GM20000 (cell line): ENCODE results near the gene KLHL29.
"Not testable (repeated sequence)": the region's sequence is repeated elsewhere in the genome, so short reads cannot be mapped to it uniquely, and the experiment has no call there.

Source experiments
- DNase-seq: peaks from one replicate; pipeline ENCODE4 v3.0.0; 2012; ENCODE audit warnings: low spot score
- TF ChIP-seq, protein P1 (sequence below): IDR thresholded peaks from 2 replicates; pipeline ENCODE4 v1.5.1; 2012; ENCODE audit warnings: mild to moderate bottlenecking, control low read depth; ENCODE audit errors: extremely low read depth, missing control alignments

KLHL29 gene

GRCh38 chr2:23713351-23713750 is 328.4 kb downstream of the KLHL29 start:
- DNase-seq: no peak
- TF ChIP-seq, protein P1, sequence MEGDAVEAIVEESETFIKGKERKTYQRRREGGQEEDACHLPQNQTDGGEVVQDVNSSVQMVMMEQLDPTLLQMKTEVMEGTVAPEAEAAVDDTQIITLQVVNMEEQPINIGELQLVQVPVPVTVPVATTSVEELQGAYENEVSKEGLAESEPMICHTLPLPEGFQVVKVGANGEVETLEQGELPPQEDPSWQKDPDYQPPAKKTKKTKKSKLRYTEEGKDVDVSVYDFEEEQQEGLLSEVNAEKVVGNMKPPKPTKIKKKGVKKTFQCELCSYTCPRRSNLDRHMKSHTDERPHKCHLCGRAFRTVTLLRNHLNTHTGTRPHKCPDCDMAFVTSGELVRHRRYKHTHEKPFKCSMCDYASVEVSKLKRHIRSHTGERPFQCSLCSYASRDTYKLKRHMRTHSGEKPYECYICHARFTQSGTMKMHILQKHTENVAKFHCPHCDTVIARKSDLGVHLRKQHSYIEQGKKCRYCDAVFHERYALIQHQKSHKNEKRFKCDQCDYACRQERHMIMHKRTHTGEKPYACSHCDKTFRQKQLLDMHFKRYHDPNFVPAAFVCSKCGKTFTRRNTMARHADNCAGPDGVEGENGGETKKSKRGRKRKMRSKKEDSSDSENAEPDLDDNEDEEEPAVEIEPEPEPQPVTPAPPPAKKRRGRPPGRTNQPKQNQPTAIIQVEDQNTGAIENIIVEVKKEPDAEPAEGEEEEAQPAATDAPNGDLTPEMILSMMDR: no peak

- TF ChIP-seq, protein P1: no peak
- no peak for DNase-seq
Measured at GRCh38 chr2:23718931-23719700, 334.1 kb downstream of the KLHL29 start.

DNA sequence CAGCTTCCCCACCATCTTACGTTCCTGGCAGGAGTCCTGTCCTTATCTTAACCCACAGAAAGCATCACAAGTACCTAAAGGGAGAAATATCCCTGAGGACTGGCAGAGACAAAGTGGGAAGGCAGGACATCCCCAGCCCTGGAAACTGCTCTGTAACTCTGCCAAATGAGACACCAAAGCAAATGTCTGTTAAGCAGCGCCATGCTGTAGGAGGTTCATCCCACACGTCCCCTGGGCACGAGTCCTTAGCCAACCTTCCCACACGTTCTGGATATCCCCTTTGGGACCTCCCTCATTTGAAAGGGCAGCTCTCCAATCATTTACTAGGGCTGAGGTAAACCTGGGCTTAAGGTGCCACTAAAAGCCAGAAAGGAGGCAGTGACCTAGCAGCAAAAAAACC is 334.7 kb downstream of the KLHL29 start:
- no peak for DNase-seq
- TF ChIP-seq, protein P1: no peak

GRCh38 chr2:23720705-23721453 is 335.9 kb downstream of the KLHL29 start:
- TF ChIP-seq, protein P1: no peak
- DNase-seq: no peak

DNA sequence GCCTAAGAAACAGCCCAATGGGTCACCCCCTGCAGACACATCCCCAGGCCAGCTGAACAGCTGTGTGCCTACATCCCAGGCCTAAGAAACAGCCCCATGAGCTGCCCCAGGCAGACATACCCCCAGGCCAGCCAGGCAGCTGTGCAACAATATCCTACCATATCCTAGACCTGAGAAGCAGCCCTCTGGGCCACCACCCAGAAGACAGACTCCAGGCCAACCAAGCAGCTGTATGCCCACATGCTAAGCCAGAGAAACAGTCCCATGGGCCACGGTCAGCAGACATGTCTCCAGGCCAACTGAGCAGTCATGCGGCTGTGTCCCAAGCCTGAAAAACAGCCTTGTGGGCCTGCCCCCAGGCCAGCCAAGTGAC is 336.5 kb downstream of the KLHL29 start:
- DNase-seq: no peak

GRCh38 chr2:23722255-23722654 is 337.3 kb downstream of the KLHL29 start:
- no peak for DNase-seq
- TF ChIP-seq, protein P1: no peak

More for the DNA sequence above, 336.5 kb downstream of the KLHL29 start:
- TF ChIP-seq, protein P1: no peak

DNA sequence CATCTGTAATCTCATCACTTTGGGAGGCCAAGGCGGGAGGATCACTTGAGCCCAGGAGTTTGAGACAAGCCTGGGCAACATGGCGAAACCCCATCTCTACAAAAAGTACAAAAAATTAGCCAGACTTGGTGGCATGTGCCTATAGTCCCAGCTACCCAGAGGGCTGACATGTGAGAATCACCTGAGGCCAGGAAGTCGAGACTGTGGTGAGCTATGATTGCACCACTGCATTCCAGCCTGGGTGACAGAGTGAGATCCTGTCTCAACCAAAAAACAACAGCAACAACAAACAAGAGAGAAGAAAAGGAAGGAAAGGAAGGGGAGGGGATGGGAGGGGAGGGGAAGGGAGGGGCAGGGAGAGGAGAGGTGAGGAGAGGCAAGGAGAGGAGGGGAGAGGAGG is 338.1 kb downstream of the KLHL29 start:
- DNase-seq: not testable (repeated sequence)

- TF ChIP-seq, protein P1: no peak
- DNase-seq: no peak
Measured at GRCh38 chr2:23734416-23734815, 349.4 kb downstream of the KLHL29 start.

DNA sequence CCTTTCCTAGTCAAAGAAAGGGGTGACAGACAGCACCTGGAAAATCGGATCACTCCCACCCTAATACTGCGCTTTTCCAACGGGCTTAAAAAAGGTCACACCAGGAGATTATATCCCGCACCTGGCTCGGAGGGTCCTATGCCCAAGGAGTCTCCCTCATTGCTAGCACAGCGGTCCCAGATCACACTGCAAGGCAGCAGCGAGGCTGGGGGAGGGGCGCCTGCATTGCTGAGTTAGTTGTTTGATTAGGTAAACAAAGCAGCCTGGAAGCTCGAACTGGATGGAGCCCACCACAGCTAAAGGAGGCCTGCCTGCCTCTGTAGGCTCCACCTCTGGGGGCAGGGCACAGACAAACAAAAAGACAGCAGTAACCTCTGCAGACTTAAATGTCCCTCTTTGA is 351.8 kb downstream of the KLHL29 start:
- DNase-seq: not testable (repeated sequence)
